PC-9 (cell line): Measurements from ENCODE around the gene CIAO2A.

Experiments
- EZH2 ChIP-seq: fragments of 200-600 bp; sonication (generic); IDR thresholded peaks from 2 replicates; pipeline ENCODE4 v1.8.0; 2017; ENCODE audit warnings: antibody characterized with exemption, low read depth
- TF ChIP-seq, protein P1 (sequence below): fragments of 200-600 bp; sonication (generic); conservative IDR thresholded peaks from 2 replicates; pipeline ENCODE4 v1.6.1; 2017; ENCODE audit warnings: mixed run types, antibody characterized with exemption, mild to moderate bottlenecking, moderate library complexity

DNA sequence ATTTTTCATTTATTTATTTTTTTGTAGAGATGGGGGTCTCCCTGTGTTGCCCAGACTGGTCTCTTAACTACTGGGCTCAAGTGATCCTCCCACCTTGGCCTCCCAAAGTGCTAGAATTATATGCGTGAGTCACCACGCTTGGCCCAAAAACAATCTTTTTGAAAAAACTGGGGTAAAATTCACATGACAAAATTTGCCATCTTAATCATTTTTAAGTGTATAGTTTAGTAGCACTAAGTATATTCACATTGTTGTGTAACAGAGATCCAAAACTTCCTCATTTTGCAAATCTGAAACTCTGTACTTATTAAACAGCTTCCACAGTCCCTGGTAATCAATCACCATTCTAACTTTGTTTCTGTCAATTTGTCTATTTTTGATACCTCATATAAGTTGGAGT lies 7.3 kb upstream of the CIAO2A start:
- TF ChIP-seq EZH2: no peak
- TF ChIP-seq, protein P1, sequence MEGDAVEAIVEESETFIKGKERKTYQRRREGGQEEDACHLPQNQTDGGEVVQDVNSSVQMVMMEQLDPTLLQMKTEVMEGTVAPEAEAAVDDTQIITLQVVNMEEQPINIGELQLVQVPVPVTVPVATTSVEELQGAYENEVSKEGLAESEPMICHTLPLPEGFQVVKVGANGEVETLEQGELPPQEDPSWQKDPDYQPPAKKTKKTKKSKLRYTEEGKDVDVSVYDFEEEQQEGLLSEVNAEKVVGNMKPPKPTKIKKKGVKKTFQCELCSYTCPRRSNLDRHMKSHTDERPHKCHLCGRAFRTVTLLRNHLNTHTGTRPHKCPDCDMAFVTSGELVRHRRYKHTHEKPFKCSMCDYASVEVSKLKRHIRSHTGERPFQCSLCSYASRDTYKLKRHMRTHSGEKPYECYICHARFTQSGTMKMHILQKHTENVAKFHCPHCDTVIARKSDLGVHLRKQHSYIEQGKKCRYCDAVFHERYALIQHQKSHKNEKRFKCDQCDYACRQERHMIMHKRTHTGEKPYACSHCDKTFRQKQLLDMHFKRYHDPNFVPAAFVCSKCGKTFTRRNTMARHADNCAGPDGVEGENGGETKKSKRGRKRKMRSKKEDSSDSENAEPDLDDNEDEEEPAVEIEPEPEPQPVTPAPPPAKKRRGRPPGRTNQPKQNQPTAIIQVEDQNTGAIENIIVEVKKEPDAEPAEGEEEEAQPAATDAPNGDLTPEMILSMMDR: no peak
